ENCODE results near the gene RIN1. TPM values are rescaled to one million over a fixed set of nuclear protein-coding genes. Genes with fewer than 3 reads are reported as not detected.
A peak's percentile ranks its signal among the peaks of the same experiment; 100 is the strongest.

Gene RIN1
- total RNA-seq, 1 experiment from 2014 or later = 5.4 TPM

DNA sequence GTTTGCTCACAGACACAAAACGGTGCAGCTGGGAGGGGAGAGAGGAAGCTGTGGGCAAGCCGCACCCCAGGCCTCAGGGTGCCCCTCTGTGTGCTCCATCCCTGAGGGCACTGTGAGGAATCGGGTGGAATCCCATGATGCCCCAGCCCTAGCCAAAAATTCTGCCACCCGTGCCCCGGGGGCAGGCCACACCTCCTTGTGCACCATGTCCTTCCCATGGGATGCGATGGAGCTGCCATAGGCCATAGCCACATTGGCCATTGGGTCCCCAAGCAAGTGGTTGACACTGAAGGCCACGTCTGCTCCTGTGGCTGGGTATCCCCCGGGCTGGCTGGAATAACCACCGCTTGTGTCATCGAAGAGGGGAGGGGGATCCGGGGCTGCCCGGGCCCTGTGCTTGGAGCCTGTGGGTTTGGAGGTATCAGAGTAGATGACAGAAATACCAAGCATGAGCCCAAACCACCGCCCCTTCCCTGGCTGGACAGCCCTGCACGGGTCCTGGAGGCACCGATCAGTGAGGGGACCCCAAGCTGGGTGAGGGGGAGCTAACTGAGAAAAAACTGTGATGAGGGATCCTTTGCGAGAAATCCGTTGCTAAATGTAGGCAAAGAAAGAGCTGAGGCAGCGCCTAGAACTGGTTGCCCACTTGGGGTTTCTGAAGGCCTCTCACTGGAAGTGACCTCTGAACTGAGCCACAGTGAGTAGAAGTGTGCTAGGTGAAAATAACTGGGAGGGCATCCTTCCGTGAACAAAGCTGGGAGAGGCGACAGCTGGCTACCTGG, 48.2 kb downstream of the RIN1 start:
- Mint-ChIP-seq H3K27ac (peak overlapping the region; percentile 13 to 86 (median 77); a peak in 3 of 7 replicates), H3K36me3 (ENCODE audit: insufficient read depth in 1 of 3, low read depth in 3 of 3) (peaks cover 2 to 9% (median 6%) of the 10 kb centered on the region in 3 experiments; a peak in 6 of 7 replicates), H3K4me1 (peaks cover 18 to 25% of the 10 kb centered on the region in 2 experiments), H3K9me3 (no peaks in the 10 kb centered on the region; a peak in 1 of 5 replicates), H3K4me3 (peak overlapping the region; percentile 86 to 91), H3K27me3 (ENCODE audit: low read depth) (peaks cover 30% of the 10 kb centered on the region)
- H3T11ph ChIP-seq (ENCODE audit: low read length) = no peak overlapping the region
- no peak overlapping the region for H4K8ac ChIP-seq (replicated peaks; ENCODE audit: insufficient read length, low read depth, low read length)
- H3K18ac ChIP-seq (ENCODE audit: insufficient read length, low read depth, low read length) = no peak overlapping the region
- H3K27ac ChIP-seq (ENCODE audit: insufficient read length, low read depth, low read length) = no peak overlapping the region
- H3K27me3 ChIP-seq (ENCODE audit: insufficient read depth, low read length) = peaks cover 8% of the 10 kb centered on the region; the same call in 1 of the 2 replicates
- TF ChIP-seq, protein P1, sequence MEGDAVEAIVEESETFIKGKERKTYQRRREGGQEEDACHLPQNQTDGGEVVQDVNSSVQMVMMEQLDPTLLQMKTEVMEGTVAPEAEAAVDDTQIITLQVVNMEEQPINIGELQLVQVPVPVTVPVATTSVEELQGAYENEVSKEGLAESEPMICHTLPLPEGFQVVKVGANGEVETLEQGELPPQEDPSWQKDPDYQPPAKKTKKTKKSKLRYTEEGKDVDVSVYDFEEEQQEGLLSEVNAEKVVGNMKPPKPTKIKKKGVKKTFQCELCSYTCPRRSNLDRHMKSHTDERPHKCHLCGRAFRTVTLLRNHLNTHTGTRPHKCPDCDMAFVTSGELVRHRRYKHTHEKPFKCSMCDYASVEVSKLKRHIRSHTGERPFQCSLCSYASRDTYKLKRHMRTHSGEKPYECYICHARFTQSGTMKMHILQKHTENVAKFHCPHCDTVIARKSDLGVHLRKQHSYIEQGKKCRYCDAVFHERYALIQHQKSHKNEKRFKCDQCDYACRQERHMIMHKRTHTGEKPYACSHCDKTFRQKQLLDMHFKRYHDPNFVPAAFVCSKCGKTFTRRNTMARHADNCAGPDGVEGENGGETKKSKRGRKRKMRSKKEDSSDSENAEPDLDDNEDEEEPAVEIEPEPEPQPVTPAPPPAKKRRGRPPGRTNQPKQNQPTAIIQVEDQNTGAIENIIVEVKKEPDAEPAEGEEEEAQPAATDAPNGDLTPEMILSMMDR (conservative IDR thresholded peaks at IDR 0.05) = no peak
- no peak overlapping the region for H2BK12ac ChIP-seq (ENCODE audit: insufficient read length, low read depth, low read length)
- no CpG with 5 or more reads among the region's 20 CpGs for WGBS (ENCODE audit: extremely low coverage, insufficient read length, low lambda C conversion rate)
- H2BK5ac ChIP-seq (ENCODE audit: insufficient read length, low read length) = no peak overlapping the region
- no peaks in the 10 kb centered on the region for H3K79me1 ChIP-seq (ENCODE audit: insufficient read depth, low read depth, low read length, poor library complexity, severe bottlenecking)
- H3K56ac ChIP-seq (ENCODE audit: insufficient read length, low read depth, low read length) = no peak overlapping the region
- H3K23me2 ChIP-seq (ENCODE audit: insufficient read length, low read depth, low read length, poor library complexity, severe bottlenecking) = peaks cover 13% of the 10 kb centered on the region
- H2AK5ac ChIP-seq (ENCODE audit: insufficient read length, low read length) = no peak overlapping the region
- no peaks in the 10 kb centered on the region for H3K9me3 ChIP-seq (ENCODE audit: control insufficient read depth, low read depth, low read length)
- peaks cover 6% of the 10 kb centered on the region for H3K4me1 ChIP-seq (ENCODE audit: insufficient read depth, low read length)
- no peak overlapping the region for H2AFZ ChIP-seq (ENCODE audit: low read length)
- no peak overlapping the region for H3K23ac ChIP-seq (ENCODE audit: insufficient read length, low read depth, low read length)
- H3K4me2 ChIP-seq (ENCODE audit: insufficient read depth, insufficient read length, low read length) = peak overlapping the region; percentile 93
- H4K20me1 ChIP-seq (ENCODE audit: control insufficient read depth, insufficient read depth, insufficient read length) = no peaks in the 10 kb centered on the region
- peaks cover 1% of the 10 kb centered on the region; the same call in 1 of the 2 replicates for H3K79me2 ChIP-seq (ENCODE audit: insufficient read depth, low read length)
- peak overlapping the region; percentile 72 for H3K9ac ChIP-seq (ENCODE audit: extremely low read depth, insufficient read length, low read length)
- H2BK15ac ChIP-seq (ENCODE audit: low read depth, low read length) = no peak overlapping the region
- H4K5ac ChIP-seq (ENCODE audit: insufficient read length, low read depth, low read length) = no peak overlapping the region
- DNase-seq = no peak
- H4K91ac ChIP-seq (ENCODE audit: insufficient read length, low read depth, low read length) = no peak overlapping the region
- H3K14ac ChIP-seq (ENCODE audit: insufficient read depth, low read length) = peak overlapping the region; percentile 83; the same call in 1 of the 2 replicates
- H3K4ac ChIP-seq (ENCODE audit: low read depth, low read length) = no peak overlapping the region
- H2BK120ac ChIP-seq (ENCODE audit: low read depth, low read length, poor library complexity, severe bottlenecking) = no peak overlapping the region
- H2BK20ac ChIP-seq (ENCODE audit: low read depth, low read length, poor library complexity, severe bottlenecking) = no peak overlapping the region

Measured in H9 (cell line).